ENCODE results near the gene SLC1A3.

The SLC1A3 gene

GRCh38 chr5:36666986-36667385 is 60.6 kb downstream of the SLC1A3 start:
- no peak overlapping the region for H3K4me3 ChIP-seq (ENCODE audit: control insufficient read depth in 1 of 7, extremely low read depth in 1 of 7, insufficient read depth in 4 of 7, low read depth in 2 of 7, low read length in 6 of 7)
- H3K9me3 ChIP-seq (ENCODE audit: control extremely low read depth in 1 of 5, control insufficient read depth in 4 of 5, insufficient read depth in 2 of 5, low read depth in 1 of 5, low read length in 4 of 5): peaks cover 0 to 2% (median 0%) of the 10 kb centered on the region in 5 experiments
- ChIA-PET CTCF (interaction anchor here (0.8 kb wide), 1 partner anchor 21 kb away, joined by 3 read pairs; no protein-coding TSS in a partner anchor), POLR2A (no interaction called here)
- no CpG with 5 or more reads among the region's 1 CpG for WGBS (ENCODE audit: insufficient coverage)
- no peak for DNase-seq
- H3K27me3 ChIP-seq (replicated peaks in 2 of 5; ENCODE audit: control insufficient read depth in 4 of 5, insufficient read depth in 5 of 5, low read length in 4 of 5): no peaks in the 10 kb centered on the region
- H3K36me3 ChIP-seq (ENCODE audit: control insufficient read depth in 4 of 4, insufficient read depth in 4 of 4, low read length in 3 of 4): no peaks in the 10 kb centered on the region
- H3K4me1 ChIP-seq (ENCODE audit: control extremely low read depth in 1 of 4, control insufficient read depth in 4 of 4, insufficient read depth in 4 of 4, low read length in 3 of 4): peaks cover 0 to 8% (median 6%) of the 10 kb centered on the region in 4 experiments
- no peak overlapping the region for H3K27ac ChIP-seq (ENCODE audit: insufficient read depth in 1 of 2, low read depth in 1 of 2, low read length in 2 of 2, poor library complexity in 1 of 2, severe bottlenecking in 2 of 2)

DNA sequence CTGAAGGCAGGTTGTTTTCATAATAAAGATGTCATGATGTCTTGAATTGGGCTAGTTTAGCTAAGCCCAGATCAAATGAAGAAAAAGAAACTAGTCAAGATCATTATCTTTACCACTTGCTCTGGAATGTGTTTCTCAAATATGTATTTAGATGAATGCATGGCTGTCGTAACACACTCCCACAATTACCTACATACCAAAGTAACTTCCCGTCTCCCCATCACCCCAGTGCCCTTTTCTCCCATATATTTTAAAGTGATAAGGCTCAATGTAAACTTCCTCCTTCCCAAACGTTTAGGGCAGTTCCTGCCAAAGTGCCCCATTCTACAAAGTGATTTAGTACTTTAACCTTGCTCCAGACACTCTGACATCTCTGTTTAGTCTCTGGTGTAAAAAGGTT is 61.4 kb downstream of the SLC1A3 start:
- no peak for DNase-seq
- no peaks in the 10 kb centered on the region for H3K27me3 ChIP-seq (replicated peaks in 2 of 5; ENCODE audit: control insufficient read depth in 4 of 5, insufficient read depth in 5 of 5, low read length in 4 of 5)
- WGBS (ENCODE audit: insufficient coverage): 40% methylated on average over 1 of the region's 3 CpGs
- peaks cover 0 to 5% (median 4%) of the 10 kb centered on the region in 4 experiments for H3K4me1 ChIP-seq (ENCODE audit: control extremely low read depth in 1 of 4, control insufficient read depth in 4 of 4, insufficient read depth in 4 of 4, low read length in 3 of 4)
- no peaks in the 10 kb centered on the region for H3K36me3 ChIP-seq (ENCODE audit: control insufficient read depth in 4 of 4, insufficient read depth in 4 of 4, low read length in 3 of 4)
- H3K27ac ChIP-seq (ENCODE audit: insufficient read depth in 1 of 2, low read depth in 1 of 2, low read length in 2 of 2, poor library complexity in 1 of 2, severe bottlenecking in 2 of 2): no peak overlapping the region
- H3K4me3 ChIP-seq (ENCODE audit: control insufficient read depth in 1 of 7, extremely low read depth in 1 of 7, insufficient read depth in 4 of 7, low read depth in 2 of 7, low read length in 6 of 7): no peak overlapping the region
- CTCF ChIA-PET: no interaction called here
- peaks cover 0 to 2% (median 0%) of the 10 kb centered on the region in 5 experiments for H3K9me3 ChIP-seq (ENCODE audit: control extremely low read depth in 1 of 5, control insufficient read depth in 4 of 5, insufficient read depth in 2 of 5, low read depth in 1 of 5, low read length in 4 of 5)
- POLR2A ChIA-PET: no interaction called here

GRCh38 chr5:36669015-36669651 is 62.7 kb downstream of the SLC1A3 start:
- Histone ChIP-seq H3K9me3 (ENCODE audit: control extremely low read depth in 1 of 5, control insufficient read depth in 4 of 5, insufficient read depth in 2 of 5, low read depth in 1 of 5, low read length in 4 of 5) (no peaks in the 10 kb centered on the region), H3K4me1 (ENCODE audit: control extremely low read depth in 1 of 4, control insufficient read depth in 4 of 4, insufficient read depth in 4 of 4, low read length in 3 of 4) (peaks cover 0 to 5% (median 4%) of the 10 kb centered on the region in 4 experiments), H3K36me3 (ENCODE audit: control insufficient read depth in 4 of 4, insufficient read depth in 4 of 4, low read length in 3 of 4) (no peaks in the 10 kb centered on the region), H3K4me3 (ENCODE audit: control insufficient read depth in 1 of 7, extremely low read depth in 1 of 7, insufficient read depth in 4 of 7, low read depth in 2 of 7, low read length in 6 of 7) (no peak overlapping the region), H3K27ac (ENCODE audit: insufficient read depth in 1 of 2, low read depth in 1 of 2, low read length in 2 of 2, poor library complexity in 1 of 2, severe bottlenecking in 2 of 2) (no peak overlapping the region), H3K27me3 (replicated peaks in 2 of 5; ENCODE audit: control insufficient read depth in 4 of 5, insufficient read depth in 5 of 5, low read length in 4 of 5) (no peaks in the 10 kb centered on the region)
- ChIA-PET CTCF (interaction anchor here (0.9 kb wide), 1 partner anchor 31 kb away, joined by 3 read pairs; no protein-coding TSS in a partner anchor), POLR2A (no interaction called here)
- DNase-seq: no peak
- 96% methylated on average over 12 of the region's 13 CpGs for WGBS (ENCODE audit: insufficient coverage)

- Histone ChIP-seq H3K27ac (ENCODE audit: insufficient read depth in 1 of 2, low read depth in 1 of 2, low read length in 2 of 2, poor library complexity in 1 of 2, severe bottlenecking in 2 of 2) (no peak overlapping the region), H3K27me3 (replicated peaks in 2 of 5; ENCODE audit: control insufficient read depth in 4 of 5, insufficient read depth in 5 of 5, low read length in 4 of 5) (no peaks in the 10 kb centered on the region), H3K4me1 (ENCODE audit: control extremely low read depth in 1 of 4, control insufficient read depth in 4 of 4, insufficient read depth in 4 of 4, low read length in 3 of 4) (peaks cover 0 to 5% (median 4%) of the 10 kb centered on the region in 4 experiments), H3K9me3 (ENCODE audit: control extremely low read depth in 1 of 5, control insufficient read depth in 4 of 5, insufficient read depth in 2 of 5, low read depth in 1 of 5, low read length in 4 of 5) (no peaks in the 10 kb centered on the region), H3K4me3 (ENCODE audit: control insufficient read depth in 1 of 7, extremely low read depth in 1 of 7, insufficient read depth in 4 of 7, low read depth in 2 of 7, low read length in 6 of 7) (no peak overlapping the region), H3K36me3 (ENCODE audit: control insufficient read depth in 4 of 4, insufficient read depth in 4 of 4, low read length in 3 of 4) (peaks cover 0 to 3% (median 0%) of the 10 kb centered on the region in 4 experiments)
- DNase-seq: no peak
- CTCF ChIA-PET: interaction anchor here (1.0 to 1.9 kb wide), 2 partner anchors 19 to 22 kb away, joined by 4 to 5 read pairs; no protein-coding TSS in a partner anchor
- 100% methylated on average over 2 of the region's 3 CpGs for WGBS (ENCODE audit: insufficient coverage)
- POLR2A ChIA-PET: no interaction called here
Observed at GRCh38 chr5:36670548-36670947, 64.1 kb downstream of the SLC1A3 start.

GRCh38 chr5:36675282-36675681 is 68.9 kb downstream of the SLC1A3 start:
- DNase-seq: no peak
- ChIA-PET CTCF (interaction anchor here (1.2 to 3.3 kb wide), 4 partner anchors 15 to 21 kb away, joined by 3 to 8 read pairs (median 4); no protein-coding TSS in a partner anchor), POLR2A (no interaction called here)
- Histone ChIP-seq H3K36me3 (ENCODE audit: control insufficient read depth in 4 of 4, insufficient read depth in 4 of 4, low read length in 3 of 4) (peaks cover 0 to 3% (median 0%) of the 10 kb centered on the region in 4 experiments), H3K27ac (ENCODE audit: insufficient read depth in 1 of 2, low read depth in 1 of 2, low read length in 2 of 2, poor library complexity in 1 of 2, severe bottlenecking in 2 of 2) (no peak overlapping the region), H3K27me3 (replicated peaks in 2 of 5; ENCODE audit: control insufficient read depth in 4 of 5, insufficient read depth in 5 of 5, low read length in 4 of 5) (no peaks in the 10 kb centered on the region), H3K9me3 (ENCODE audit: control extremely low read depth in 1 of 5, control insufficient read depth in 4 of 5, insufficient read depth in 2 of 5, low read depth in 1 of 5, low read length in 4 of 5) (no peaks in the 10 kb centered on the region), H3K4me1 (ENCODE audit: control extremely low read depth in 1 of 4, control insufficient read depth in 4 of 4, insufficient read depth in 4 of 4, low read length in 3 of 4) (peaks cover 0 to 8% (median 1%) of the 10 kb centered on the region in 4 experiments), H3K4me3 (ENCODE audit: control insufficient read depth in 1 of 7, extremely low read depth in 1 of 7, insufficient read depth in 4 of 7, low read depth in 2 of 7, low read length in 6 of 7) (no peak overlapping the region)
- WGBS (ENCODE audit: insufficient coverage): no CpG with 5 or more reads among the region's 3 CpGs

- no peak overlapping the region for H3K27ac ChIP-seq (ENCODE audit: insufficient read depth in 1 of 2, low read depth in 1 of 2, low read length in 2 of 2, poor library complexity in 1 of 2, severe bottlenecking in 2 of 2)
- no peaks in the 10 kb centered on the region for H3K9me3 ChIP-seq (ENCODE audit: control extremely low read depth in 1 of 5, control insufficient read depth in 4 of 5, insufficient read depth in 2 of 5, low read depth in 1 of 5, low read length in 4 of 5)
- DNase-seq: no peak
- H3K4me1 ChIP-seq (ENCODE audit: control extremely low read depth in 1 of 4, control insufficient read depth in 4 of 4, insufficient read depth in 4 of 4, low read length in 3 of 4): peaks cover 0 to 15% (median 1%) of the 10 kb centered on the region in 4 experiments
- peaks cover 0 to 3% (median 0%) of the 10 kb centered on the region in 4 experiments for H3K36me3 ChIP-seq (ENCODE audit: control insufficient read depth in 4 of 4, insufficient read depth in 4 of 4, low read length in 3 of 4)
- ChIA-PET CTCF (interaction anchor here (1.6 to 1.8 kb wide), 2 partner anchors 10 to 13 kb away, joined by 5 to 6 read pairs; no protein-coding TSS in a partner anchor), POLR2A (no interaction called here)
- no peak overlapping the region for H3K4me3 ChIP-seq (ENCODE audit: control insufficient read depth in 1 of 7, extremely low read depth in 1 of 7, insufficient read depth in 4 of 7, low read depth in 2 of 7, low read length in 6 of 7)
- 94% methylated on average over 7 of the region's 8 CpGs for WGBS (ENCODE audit: insufficient coverage)
- H3K27me3 ChIP-seq (replicated peaks in 2 of 5; ENCODE audit: control insufficient read depth in 4 of 5, insufficient read depth in 5 of 5, low read length in 4 of 5): no peaks in the 10 kb centered on the region
Observed at GRCh38 chr5:36679221-36679989, 73.0 kb downstream of the SLC1A3 start.

DNA sequence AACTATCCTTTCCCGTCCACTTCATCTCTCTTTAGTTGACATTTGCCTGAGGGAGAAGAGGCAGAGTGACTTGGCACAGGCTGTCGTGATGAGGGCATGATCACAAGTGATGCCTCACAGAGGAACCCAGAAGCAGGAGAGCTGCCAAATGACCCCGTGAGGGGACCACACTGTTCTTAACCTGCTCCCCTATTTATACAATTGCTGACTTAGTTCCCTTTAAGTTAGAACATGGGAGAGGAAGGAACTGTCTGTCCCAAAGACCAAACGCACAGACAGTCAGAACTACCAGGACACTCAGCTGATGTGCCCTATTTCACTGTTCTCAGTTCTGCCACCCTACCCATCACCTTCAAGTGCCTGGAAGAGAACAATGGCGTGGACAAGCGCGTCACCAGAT is 73.7 kb downstream of the SLC1A3 start:
- Histone ChIP-seq H3K36me3 (ENCODE audit: control insufficient read depth in 4 of 4, insufficient read depth in 4 of 4, low read length in 3 of 4) (no peaks in the 10 kb centered on the region), H3K27me3 (replicated peaks in 2 of 5; ENCODE audit: control insufficient read depth in 4 of 5, insufficient read depth in 5 of 5, low read length in 4 of 5) (no peaks in the 10 kb centered on the region), H3K4me1 (ENCODE audit: control extremely low read depth in 1 of 4, control insufficient read depth in 4 of 4, insufficient read depth in 4 of 4, low read length in 3 of 4) (peaks cover 0 to 18% (median 1%) of the 10 kb centered on the region in 4 experiments), H3K4me3 (ENCODE audit: control insufficient read depth in 1 of 7, extremely low read depth in 1 of 7, insufficient read depth in 4 of 7, low read depth in 2 of 7, low read length in 6 of 7) (no peak overlapping the region), H3K27ac (ENCODE audit: insufficient read depth in 1 of 2, low read depth in 1 of 2, low read length in 2 of 2, poor library complexity in 1 of 2, severe bottlenecking in 2 of 2) (no peak overlapping the region), H3K9me3 (ENCODE audit: control extremely low read depth in 1 of 5, control insufficient read depth in 4 of 5, insufficient read depth in 2 of 5, low read depth in 1 of 5, low read length in 4 of 5) (no peaks in the 10 kb centered on the region)
- ChIA-PET CTCF (interaction anchor here (1.6 to 1.8 kb wide), 2 partner anchors 9 to 12 kb away, joined by 5 to 6 read pairs; no protein-coding TSS in a partner anchor), POLR2A (no interaction called here)
- no peak for DNase-seq
- WGBS (ENCODE audit: insufficient coverage): 97% methylated on average over 6 of the region's 7 CpGs
